Sigmoid colon (tissue), 4 donors: Measurements from ENCODE around the gene CISD1.

Source experiments
- CTCF ChIP-seq, 4 experiments: fragments of 450-650 bp in 3 of 4; fragments of 200-600 bp in 1 of 4; IDR thresholded peaks; one replicate each; pipeline ENCODE4 v1.5.1; 2016 to 2019; ENCODE audit warnings: antibody characterized with exemption in 4 of 4, mild to moderate bottlenecking in 3 of 4, moderate library complexity in 2 of 4
- EP300 ChIP-seq, 4 donors: sonication (generic); formaldehyde crosslinking; IDR thresholded peaks; one replicate each; pipeline ENCODE4 v1.6.1; 2017; ENCODE audit warnings: antibody characterized with exemption in 4 of 4
- POLR2A ChIP-seq, 2 donors: fragments of 450-650 bp; IDR thresholded peaks; one replicate each; pipeline ENCODE4 v1.6.1; 2016; ENCODE audit warnings: antibody characterized with exemption in 2 of 2, mild to moderate bottlenecking in 2 of 2, moderate library complexity in 2 of 2
- POLR2AphosphoS5 ChIP-seq, 4 donors: sonication (generic); formaldehyde crosslinking; IDR thresholded peaks; one replicate each; pipeline ENCODE4 v1.6.1; 2017; ENCODE audit warnings: antibody characterized with exemption in 4 of 4

- TF ChIP-seq CTCF (IDR thresholded peaks at IDR 0.05) (no peak), POLR2A (IDR thresholded peaks at IDR 0.05) (no peak), POLR2AphosphoS5 (IDR thresholded peaks at IDR 0.05) (no peak), EP300 (IDR thresholded peaks at IDR 0.05) (no peak)
Measured at GRCh38 chr10:58253184-58253583, 15.8 kb upstream of the CISD1 start.
